Measurements from ENCODE around the gene VMP1.
A peak's percentile ranks its signal among the peaks of the same experiment; 100 is the strongest.

The VMP1 gene

DNA sequence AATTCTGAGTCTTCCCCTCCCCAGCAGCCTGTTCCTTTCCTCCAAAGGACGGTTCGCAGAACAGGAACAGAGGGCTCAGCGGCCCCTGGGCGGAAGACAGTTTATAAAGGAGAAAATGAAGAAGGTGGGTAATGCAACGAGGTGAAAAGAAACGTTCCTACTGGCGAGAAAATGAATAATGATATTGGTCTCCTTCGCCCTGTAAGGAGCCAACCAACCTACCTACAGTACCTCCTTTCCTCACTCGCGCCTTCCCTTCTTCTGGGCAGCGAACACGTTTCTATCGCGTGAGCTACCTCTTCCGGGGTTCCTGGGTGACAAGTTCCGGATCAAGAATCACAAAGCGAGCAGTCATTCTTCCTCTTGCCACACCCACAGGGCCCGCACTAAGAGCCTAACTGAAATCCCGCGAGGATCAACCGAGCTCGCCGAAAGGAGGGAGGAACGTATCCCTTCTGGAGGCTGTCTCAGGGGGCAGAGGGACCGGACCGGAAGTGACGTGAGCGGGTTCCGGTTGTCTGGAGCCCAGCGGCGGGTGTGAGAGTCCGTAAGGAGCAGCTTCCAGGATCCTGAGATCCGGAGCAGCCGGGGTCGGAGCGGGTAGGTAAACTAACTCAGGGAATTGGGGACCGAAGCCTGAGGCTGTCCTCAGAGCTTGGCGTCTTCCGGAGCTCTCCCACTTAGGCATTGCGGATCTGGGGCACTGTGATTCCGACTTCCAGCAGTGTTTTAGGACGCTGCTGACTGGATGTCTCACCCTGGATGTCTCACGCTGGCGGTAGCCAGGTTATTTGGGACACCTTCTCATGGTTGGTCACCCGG lies at the start of gene VMP1, which contains the start of gene PTRH2:
TSS of gene VMP1 (plus strand) at position 506 of the 822 bp plus-strand sequence. CDS start 23,793 bp downstream, outside the sequence.
TSS of gene PTRH2 (minus strand) at position 282 of the 822 bp plus-strand sequence. CDS start 9,452 bp downstream, outside the sequence.
- DNase-seq (ENCODE audit: low read depth in 2 of 2, low spot score in 1 of 2) = peak; percentile 70 to 83

DNA sequence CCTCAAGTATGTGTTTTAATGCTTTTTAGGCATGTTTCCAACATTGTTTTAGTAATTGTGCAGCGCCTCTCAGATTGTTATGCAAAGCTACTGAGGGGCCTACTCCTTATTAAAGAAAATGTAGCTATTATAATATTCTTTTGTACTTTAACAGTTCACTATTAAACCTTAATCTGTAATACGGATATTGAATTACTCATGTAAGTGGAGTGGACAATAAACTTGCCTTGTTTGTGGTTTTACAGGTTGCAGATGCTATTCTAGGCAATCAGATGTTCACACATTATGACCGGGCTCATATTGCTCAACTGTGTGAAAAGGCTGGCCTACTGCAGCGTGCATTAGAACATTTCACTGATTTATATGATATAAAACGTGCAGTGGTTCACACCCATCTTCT lies 41.2 kb upstream of the VMP1 start:
- DNase-seq (ENCODE audit: low read depth in 2 of 2, low spot score in 1 of 2) = no peak

DNA sequence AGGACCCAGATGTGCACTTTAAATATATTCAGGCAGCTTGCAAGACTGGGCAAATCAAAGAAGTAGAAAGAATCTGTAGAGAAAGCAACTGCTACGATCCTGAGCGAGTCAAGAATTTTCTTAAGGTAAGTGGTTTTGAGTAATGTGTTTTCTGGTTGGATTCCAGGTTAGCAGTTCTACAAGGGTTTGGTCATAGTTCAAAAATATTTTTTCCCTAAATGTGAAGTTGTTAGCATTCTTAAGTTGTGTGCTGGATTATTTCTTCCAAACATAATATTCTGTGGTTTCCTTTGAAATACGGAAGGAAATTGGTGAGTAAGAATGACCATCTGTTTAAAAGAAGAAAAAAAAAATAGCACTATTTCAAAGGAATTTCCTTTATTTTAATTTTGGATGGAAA lies 38.6 kb upstream of the VMP1 start:
- DNase-seq (ENCODE audit: low read depth in 2 of 2, low spot score in 1 of 2) = no peak

DNA sequence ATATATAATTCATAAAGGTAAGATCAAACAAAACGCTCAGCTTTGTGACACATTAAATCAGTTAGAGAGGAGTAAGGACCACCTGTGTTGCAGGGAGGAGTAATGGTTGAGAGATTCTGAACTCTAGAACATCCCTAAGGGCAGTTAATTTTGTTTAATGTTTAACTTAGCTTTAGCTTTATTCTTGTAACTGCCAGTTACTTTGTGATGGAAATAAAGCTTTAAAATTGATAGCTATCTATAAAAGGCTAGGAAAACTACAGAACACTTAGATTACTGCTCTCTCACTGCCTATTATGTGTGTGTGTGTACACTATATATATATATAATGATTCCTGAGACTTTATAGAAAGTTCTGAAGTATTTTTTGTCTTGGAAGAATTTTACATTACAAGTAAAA lies 38.0 kb upstream of the VMP1 start:
- DNase-seq (ENCODE audit: low read depth in 2 of 2, low spot score in 1 of 2) = no peak

DNA sequence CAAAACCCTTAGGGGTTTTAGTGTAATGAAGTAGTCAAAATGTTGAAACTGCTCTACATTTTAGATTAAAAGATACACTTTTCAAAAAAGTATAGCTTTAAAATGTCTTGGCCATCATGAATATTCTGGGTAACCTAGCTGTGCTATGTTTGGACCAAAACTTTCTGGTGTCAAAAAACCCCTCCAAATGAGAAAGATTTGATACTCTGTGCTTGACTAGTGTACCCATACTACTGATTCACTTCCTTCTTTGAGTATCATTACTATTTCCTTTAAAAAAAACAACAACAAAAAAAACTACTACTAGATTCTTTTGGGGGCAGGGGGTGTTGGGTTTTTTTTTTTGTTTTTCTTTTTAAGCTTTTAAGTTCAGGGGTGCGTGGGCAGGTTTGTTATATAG lies 37.5 kb upstream of the VMP1 start:
- no peak for DNase-seq (ENCODE audit: low read depth in 2 of 2, low spot score in 1 of 2)

DNA sequence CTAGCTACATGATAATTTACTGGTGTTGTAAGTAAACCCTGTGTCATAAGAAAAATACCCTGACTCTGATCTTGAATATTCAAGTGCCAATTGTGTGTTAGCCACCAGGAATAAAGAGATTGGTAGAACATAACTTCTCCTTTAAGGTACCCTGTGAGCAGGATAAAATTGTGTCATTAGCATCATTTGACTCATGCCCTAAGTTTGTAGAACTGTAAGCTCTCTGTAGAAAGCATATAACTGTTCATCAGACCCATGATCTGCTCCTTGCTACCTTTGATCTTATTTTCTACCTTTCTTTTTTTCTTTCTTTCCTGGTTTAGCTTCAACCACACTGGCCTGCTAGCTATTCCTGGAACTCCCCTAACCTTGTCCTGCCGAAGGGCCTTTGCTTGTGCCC lies 36.1 kb upstream of the VMP1 start:
- DNase-seq (ENCODE audit: low read depth in 2 of 2, low spot score in 1 of 2) = no peak

DNA sequence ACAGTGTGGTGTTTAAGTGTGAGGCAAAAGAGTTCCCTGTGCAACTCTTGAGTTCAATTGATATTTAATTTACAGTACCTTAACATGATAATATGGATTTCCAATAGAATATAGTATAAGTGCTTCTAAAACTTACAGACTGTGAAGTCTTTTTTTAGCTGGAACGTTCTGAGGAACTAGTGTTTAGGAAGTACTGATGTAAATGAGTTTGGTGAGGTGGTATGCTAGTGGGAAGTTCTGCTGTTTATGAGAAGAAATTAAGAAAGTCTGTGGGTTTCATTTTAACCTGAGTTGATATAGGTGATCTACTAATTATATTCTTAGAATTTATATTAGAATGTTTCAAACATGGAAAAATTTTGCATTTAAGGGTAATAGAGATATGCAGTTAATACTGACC lies 32.2 kb upstream of the VMP1 start:
- no peak for DNase-seq (ENCODE audit: low read depth in 2 of 2, low spot score in 1 of 2)

DNA sequence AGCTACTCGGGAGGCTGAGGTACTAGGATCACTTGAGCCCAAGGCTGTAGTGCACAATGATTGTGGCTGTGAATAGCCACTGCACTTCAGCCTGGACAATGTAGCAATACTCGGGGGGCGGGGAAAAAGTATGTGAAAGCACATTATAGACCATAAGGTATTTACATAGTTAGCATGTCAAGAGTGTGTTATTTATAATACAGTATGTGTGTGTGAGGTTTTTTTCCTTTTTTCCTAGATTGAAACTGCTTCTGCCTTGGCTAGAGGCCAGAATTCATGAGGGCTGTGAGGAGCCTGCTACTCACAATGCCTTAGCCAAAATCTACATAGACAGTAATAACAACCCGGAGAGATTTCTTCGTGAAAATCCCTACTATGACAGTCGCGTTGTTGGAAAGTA lies 30.7 kb upstream of the VMP1 start:
- DNase-seq (ENCODE audit: low read depth in 2 of 2, low spot score in 1 of 2) = no peak

DNA sequence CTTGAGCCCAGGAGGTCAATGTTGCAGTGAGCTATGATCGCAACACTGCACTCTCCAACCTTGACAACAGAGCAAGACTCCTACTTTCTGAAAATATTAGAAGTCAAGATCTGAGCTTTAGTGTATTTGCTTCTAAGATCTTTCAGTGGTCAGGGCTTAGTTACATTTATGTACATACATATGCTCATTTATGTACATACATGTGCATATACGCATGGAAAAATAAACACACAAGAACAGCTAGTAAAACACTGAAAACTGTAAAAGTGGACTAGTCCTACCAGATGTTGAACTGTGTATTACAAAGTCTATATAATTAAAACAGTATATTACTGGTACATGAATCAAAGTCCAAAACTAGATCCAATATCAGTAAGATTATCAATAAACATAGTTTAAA lies 28.5 kb upstream of the VMP1 start:
- DNase-seq (ENCODE audit: low read depth in 2 of 2, low spot score in 1 of 2) = no peak

DNA sequence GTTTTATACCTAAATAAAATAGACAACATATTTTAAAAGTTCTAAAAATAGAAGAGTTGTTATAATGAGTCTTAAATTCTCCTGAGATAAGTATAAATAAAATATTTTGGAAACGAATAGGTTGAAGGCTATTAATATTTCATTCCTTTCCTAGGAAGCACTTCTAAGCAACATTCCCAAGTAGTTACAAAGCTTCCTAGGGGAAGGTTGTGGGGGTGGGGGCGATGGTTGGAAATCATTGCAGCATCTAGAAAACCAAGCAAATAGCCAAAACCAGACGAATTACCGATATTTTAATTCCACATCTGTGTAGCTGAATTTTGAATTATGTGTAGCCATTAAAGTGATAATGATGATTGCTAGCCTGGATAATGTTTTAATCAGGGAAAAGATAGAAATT lies 27.1 kb upstream of the VMP1 start:
- DNase-seq (ENCODE audit: low read depth in 2 of 2, low spot score in 1 of 2) = no peak

DNA sequence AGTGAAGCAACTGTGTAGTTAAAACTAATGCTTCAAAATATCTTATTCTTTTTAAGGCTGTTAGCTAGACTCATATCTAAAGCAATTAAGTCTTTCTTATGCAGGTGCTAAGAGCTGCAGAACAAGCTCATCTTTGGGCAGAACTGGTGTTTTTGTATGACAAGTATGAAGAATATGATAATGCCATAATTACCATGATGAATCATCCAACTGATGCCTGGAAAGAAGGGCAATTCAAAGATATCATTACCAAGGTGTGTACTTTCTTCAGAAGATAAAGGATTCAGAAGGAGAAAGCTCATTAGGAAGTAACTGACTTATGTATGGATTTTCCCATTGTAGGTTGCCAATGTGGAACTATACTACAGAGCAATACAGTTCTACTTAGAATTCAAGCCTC lies 24.2 kb upstream of the VMP1 start:
- DNase-seq (ENCODE audit: low read depth in 2 of 2, low spot score in 1 of 2) = no peak

DNA sequence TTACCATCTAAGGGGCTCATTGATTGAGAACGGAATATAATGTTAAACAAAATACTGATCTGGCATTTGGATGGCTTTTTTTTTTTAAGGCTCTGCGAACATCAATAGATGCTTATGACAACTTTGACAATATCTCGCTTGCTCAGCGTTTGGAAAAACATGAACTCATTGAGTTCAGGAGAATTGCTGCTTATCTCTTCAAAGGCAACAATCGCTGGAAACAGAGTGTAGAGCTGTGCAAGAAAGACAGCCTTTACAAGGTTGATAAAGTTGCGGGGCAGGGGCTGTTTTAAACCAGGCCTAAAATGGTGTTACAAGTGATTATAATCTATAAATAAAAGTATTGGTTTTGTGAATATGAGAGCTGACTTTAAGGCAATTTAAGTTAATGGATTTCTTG lies 22.5 kb upstream of the VMP1 start:
- DNase-seq (ENCODE audit: low read depth in 2 of 2, low spot score in 1 of 2) = no peak

DNA sequence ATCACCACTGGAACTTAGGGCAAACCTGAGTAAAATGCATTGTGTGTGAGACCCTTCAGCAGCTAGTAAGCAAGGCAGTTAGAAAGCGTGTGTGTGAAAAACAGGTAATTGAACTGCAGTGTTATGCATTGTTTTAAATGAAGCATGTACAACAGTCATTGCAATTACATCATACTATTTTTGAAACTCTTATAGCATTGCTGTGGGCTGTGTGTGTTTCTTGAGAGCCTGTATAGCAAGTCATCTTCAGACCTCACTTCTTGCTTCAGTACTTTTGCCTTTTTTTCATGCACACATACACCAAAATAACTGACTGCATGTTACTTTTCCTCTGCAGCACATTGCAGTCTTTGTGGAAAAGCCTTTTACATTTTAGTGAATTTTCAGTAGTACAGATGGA lies 19.4 kb upstream of the VMP1 start:
- DNase-seq (ENCODE audit: low read depth in 2 of 2, low spot score in 1 of 2) = no peak

DNA sequence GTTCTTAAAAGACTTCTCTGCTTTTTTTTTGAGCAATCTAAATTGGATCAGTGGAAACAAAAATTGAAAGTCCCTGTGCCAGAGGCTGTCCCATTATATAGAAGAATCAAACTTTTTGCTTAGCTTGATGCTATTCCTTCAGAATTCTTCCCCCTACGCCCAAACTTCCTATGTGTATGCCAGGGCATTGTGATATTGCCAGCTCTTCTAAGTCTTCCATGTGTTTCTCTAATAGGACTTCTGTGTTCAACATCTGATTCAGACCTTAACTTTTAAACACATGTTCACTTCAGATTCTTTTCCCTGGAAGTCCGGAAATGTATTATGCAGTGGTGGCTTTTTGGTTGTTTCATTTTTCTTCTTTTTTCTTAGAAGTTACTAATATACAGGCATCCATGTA lies 19.0 kb upstream of the VMP1 start:
- DNase-seq (ENCODE audit: low read depth in 2 of 2, low spot score in 1 of 2) = no peak

DNA sequence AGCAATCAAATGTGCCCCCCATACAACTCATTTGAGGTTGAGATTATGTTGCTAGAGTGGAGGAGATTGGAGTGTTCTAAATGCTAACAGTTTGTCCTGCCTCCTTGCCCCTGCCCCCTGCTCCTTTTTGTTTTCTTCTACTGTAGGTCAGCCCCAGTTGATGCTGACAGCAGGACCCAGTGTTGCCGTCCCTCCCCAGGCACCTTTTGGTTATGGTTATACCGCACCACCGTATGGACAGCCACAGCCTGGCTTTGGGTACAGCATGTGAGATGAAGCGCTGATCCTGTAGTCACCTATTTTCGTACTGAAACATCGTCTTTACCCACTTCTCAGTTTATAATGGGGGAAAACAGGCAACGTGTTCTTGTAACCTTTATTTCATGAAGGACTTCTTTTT lies 13.9 kb upstream of the VMP1 start:
- no peak for DNase-seq (ENCODE audit: low read depth in 2 of 2, low spot score in 1 of 2)

DNA sequence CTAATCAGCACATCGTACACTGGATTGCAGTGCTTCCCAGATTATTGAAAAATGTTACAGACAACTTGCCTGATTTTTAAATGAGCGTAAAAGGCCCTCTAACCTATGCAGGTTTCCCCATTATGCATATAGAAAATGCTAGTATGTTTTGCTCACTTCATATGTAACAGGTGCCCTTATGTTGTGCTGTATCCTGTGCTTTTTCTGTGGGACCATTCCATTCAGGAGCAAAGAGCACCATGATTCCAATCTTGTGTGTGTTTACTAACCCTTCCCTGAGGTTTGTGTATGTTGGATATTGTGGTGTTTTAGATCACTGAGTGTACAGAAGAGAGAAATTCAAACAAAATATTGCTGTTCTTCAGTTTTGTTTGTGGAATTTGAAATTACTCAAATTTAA lies 13.1 kb upstream of the VMP1 start:
- DNase-seq (ENCODE audit: low read depth in 2 of 2, low spot score in 1 of 2) = no peak

DNA sequence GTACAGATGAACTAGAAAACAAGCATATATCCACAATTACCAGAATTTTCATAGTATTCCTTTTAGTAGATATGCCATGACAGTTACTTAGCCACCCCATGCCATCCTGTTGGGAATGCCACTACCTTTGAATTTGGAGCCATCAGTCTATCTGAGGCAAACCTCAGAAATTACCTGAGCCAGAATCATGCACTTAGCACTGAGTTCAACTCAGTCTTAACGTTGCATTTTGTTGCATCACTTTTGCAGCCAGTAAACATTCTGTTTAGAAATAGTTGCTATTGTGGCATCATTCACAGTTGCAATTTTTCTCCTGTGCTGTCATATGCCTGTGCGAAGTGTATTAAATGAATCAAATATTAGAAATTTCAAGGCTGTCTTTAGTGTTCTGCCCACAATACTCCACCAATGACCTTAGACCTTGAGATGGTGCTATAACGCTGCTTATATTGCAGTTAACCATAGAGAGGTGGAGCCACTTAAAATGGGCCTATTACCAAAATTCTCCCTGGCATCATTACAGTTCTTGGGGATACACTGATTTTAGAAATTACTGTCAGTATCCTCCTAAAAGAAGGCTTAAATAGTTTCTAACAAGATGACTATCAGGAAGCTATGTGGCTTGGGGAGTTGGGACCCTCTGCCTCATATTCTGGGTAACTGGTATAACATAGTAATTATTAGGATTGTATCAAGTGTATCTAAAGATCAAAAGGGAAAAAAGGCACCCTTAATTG lies 11.3 kb upstream of the VMP1 start:
- DNase-seq (ENCODE audit: low read depth in 2 of 2, low spot score in 1 of 2) = no peak

DNA sequence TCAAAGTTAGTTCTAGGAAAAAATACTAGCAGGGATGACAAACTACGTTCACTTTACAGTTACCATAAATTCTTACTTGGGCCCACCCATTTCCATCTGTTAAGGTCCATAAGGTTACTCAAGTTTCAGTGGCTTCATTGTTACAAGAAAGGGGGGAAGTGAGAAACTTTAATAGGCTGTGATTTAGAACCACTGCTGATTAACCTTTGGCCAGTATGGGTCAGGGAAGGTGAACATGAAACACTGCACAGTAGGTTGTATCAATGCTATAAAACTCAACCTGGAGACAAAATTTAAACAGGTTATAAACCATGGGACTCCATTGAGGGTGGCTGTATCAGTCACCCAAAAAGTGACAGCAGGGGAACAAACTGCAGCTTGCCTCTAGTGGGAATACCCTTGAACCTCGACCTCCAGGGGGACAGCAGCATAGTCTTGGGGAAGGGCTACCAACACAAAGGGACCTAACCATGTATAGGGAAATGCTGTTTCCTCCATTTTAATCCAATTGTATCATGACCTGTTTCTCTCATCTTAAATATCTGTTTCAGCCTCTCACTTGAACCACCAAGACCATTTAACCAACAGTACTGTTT lies 10.7 kb upstream of the VMP1 start:
- DNase-seq (ENCODE audit: low read depth in 2 of 2, low spot score in 1 of 2) = no peak

DNA sequence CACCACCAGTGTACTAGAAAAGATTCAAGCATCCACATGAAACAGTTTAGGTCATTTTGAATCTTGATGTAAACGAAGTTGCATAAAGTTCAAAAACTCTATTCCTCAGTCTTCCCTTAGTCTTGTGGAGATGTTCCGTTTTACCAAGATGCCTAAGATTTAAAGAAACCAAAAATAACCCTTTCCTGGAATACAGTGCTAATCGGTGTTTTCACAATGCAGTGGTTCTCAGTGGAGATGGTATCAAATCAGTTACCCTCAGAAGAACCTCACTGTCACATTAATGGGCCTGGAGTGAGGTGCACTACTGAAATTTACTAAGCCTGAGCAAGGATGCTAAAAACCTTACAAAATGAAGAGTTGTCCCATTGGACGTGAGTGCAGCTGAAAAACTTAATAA lies 9.3 kb upstream of the VMP1 start:
- DNase-seq (ENCODE audit: low read depth in 2 of 2, low spot score in 1 of 2) = no peak

DNA sequence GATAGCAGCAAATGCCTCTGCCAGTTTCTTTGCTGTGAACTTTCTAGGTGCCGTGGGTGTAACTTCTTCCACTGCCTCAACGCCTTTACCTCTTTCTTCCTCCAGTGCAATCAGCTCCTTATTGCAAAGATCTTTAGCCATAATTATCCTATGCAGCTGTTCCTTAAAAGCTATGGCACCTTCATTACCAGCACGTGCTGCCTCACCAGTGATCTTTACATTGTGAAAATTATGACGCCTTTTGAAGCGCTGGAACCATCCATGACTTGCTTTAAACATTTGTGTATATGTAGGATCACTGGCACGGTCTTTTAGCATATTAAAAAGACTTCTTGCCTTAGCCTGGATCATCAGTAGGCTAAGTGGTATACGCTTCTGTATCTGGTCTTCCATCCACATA lies 8.2 kb upstream of the VMP1 start:
- DNase-seq (ENCODE audit: low read depth in 2 of 2, low spot score in 1 of 2) = no peak

DNA sequence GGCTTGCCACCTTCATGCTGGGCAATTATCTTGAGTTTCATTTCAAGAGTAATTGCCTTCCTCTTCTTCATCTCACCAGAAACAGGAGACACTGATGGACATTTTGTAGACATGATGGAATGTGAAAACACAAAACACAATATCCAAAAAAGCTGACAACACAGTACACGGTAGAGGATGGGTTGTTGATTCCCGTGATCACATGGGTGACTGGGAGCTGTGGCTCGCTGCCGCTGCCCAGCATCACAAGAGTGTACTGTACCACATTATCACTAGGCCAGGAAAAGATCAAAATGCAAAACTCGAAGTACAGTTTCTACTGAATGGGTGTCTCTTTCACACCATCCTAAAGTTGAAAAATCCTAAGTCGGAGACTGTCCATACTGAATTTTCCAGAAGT lies 7.7 kb upstream of the VMP1 start:
- DNase-seq (ENCODE audit: low read depth in 2 of 2, low spot score in 1 of 2) = no peak

DNA sequence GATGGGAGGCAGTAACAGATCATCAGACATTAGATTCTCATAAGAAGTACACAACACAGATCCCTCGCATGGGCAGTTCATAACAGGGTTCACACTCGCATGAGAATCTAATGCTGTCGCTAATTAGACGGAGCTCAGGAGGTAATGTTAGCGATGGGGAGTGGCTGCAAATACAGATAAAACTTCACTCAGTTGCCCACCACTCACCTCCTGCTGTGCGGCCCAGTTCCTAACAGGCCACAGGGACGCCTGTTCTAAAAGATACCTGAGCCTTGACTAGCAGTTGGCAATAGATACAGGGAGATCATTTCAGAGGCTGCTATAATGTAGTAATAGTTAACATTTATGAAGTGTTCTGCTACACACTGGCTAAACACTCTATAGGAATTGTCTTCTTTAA lies 5.2 kb upstream of the VMP1 start:
- no peak for DNase-seq (ENCODE audit: low read depth in 2 of 2, low spot score in 1 of 2)

Data from stimulated activated CD8-positive, alpha-beta memory T cell treated with anti-CD3 and anti-CD28 coated beads, Interleukin-4, amount 100 ng/mL, for 4 hours (primary cell).